H9 (cell line): ENCODE data around the gene HTT-AS. TPM values are rescaled to one million over a fixed set of nuclear protein-coding genes. Genes with fewer than 3 reads are reported as not detected.

Experiments used
- DNase-seq: peaks from one replicate; pipeline ENCODE4 v3.0.0-alpha.2; 2017
- H2AFZ ChIP-seq: one replicate; pipeline ENCODE4 v1.6.1; 2013; ENCODE audit warnings: mild to moderate bottlenecking, low read length, control low read depth, moderate library complexity
- H2AK5ac ChIP-seq: 2 replicates; pipeline ENCODE4 v1.6.1; 2013; ENCODE audit warnings: low read length, control low read depth, mixed read lengths; ENCODE audit not compliant: insufficient read length
- H2BK120ac ChIP-seq: one replicate; pipeline ENCODE4 v1.6.1; 2013; ENCODE audit warnings: low read depth, mild to moderate bottlenecking, low read length, control low read depth, inconsistent platforms; ENCODE audit not compliant: poor library complexity, severe bottlenecking
- H2BK12ac ChIP-seq: 2 replicates; pipeline ENCODE4 v1.6.1; 2013; ENCODE audit warnings: low read length, control low read depth, mixed read lengths, low read depth; ENCODE audit not compliant: insufficient read length
- H2BK15ac ChIP-seq: 2 replicates; pipeline ENCODE4 v1.6.1; 2013; ENCODE audit warnings: low read depth, low read length, control low read depth
- H2BK20ac ChIP-seq: one replicate; pipeline ENCODE4 v1.6.1; 2013; ENCODE audit warnings: low read depth, mild to moderate bottlenecking, low read length, control low read depth, inconsistent platforms; ENCODE audit not compliant: poor library complexity, severe bottlenecking
- H2BK5ac ChIP-seq: 2 replicates; pipeline ENCODE4 v1.6.1; 2013; ENCODE audit warnings: low read length, control low read depth, mixed read lengths; ENCODE audit not compliant: insufficient read length
- H3K14ac ChIP-seq: 2 replicates; pipeline ENCODE4 v1.6.1; 2013; ENCODE audit warnings: low read length, control low read depth; ENCODE audit not compliant: insufficient read depth
- H3K18ac ChIP-seq: 2 replicates; pipeline ENCODE4 v1.6.1; 2013; ENCODE audit warnings: low read depth, mild to moderate bottlenecking, mixed read lengths, low read length, control low read depth; ENCODE audit not compliant: insufficient read length
- H3K23ac ChIP-seq: 2 replicates; pipeline ENCODE4 v1.6.1; 2013; ENCODE audit warnings: low read length, control low read depth, mixed read lengths, low read depth; ENCODE audit not compliant: insufficient read length
- H3K23me2 ChIP-seq: 2 replicates; pipeline ENCODE4 v1.6.1; 2013; ENCODE audit warnings: low read depth, mild to moderate bottlenecking, mixed read lengths, low read length, control low read depth; ENCODE audit not compliant: insufficient read length, poor library complexity, severe bottlenecking
- H3K27ac ChIP-seq: 2 replicates; pipeline ENCODE4 v1.5.1; 2013; ENCODE audit warnings: low read length, control low read depth, mixed read lengths, low read depth; ENCODE audit not compliant: insufficient read length
- H3K27me3 ChIP-seq: 2 replicates; pipeline ENCODE4 v1.6.1; 2013; ENCODE audit warnings: low read length, control low read depth, inconsistent platforms; ENCODE audit not compliant: insufficient read depth
- H3K4ac ChIP-seq: 2 replicates; pipeline ENCODE4 v1.6.1; 2013; ENCODE audit warnings: low read depth, mild to moderate bottlenecking, control low read depth, inconsistent platforms, low read length, moderate library complexity
- H3K4me1 ChIP-seq: 2 replicates; pipeline ENCODE4 v1.6.1; 2013; ENCODE audit warnings: low read length, control low read depth, inconsistent platforms; ENCODE audit not compliant: insufficient read depth
- H3K4me2 ChIP-seq: 2 replicates; pipeline ENCODE4 v1.6.1; 2013; ENCODE audit warnings: low read length, control low read depth, mixed read lengths; ENCODE audit not compliant: insufficient read length, insufficient read depth
- H3K56ac ChIP-seq: 2 replicates; pipeline ENCODE4 v1.6.1; 2013; ENCODE audit warnings: low read depth, mild to moderate bottlenecking, mixed read lengths, low read length, control low read depth; ENCODE audit not compliant: insufficient read length
- H3K79me1 ChIP-seq: 2 replicates; pipeline ENCODE4 v1.6.1; 2013; ENCODE audit warnings: low read depth, mild to moderate bottlenecking, moderate library complexity, low read length, control low read depth, inconsistent platforms; ENCODE audit not compliant: insufficient read depth, poor library complexity, severe bottlenecking
- H3K79me2 ChIP-seq: 2 replicates; pipeline ENCODE4 v1.6.1; 2013; ENCODE audit warnings: low read length, control low read depth, inconsistent platforms; ENCODE audit not compliant: insufficient read depth
- H3K9ac ChIP-seq: 2 replicates; pipeline ENCODE4 v1.6.1; 2013; ENCODE audit warnings: low read length, control low read depth, mixed read lengths; ENCODE audit not compliant: insufficient read length; ENCODE audit errors: extremely low read depth
- H3K9me3 ChIP-seq: one replicate; pipeline ENCODE4 v1.6.1; 2013; ENCODE audit warnings: low read depth, low read length, inconsistent platforms; ENCODE audit not compliant: control insufficient read depth
- H3T11ph ChIP-seq: one replicate; pipeline ENCODE4 v1.6.1; 2013; ENCODE audit warnings: mild to moderate bottlenecking, low read length, control low read depth, inconsistent platforms
- H4K20me1 ChIP-seq: one replicate; pipeline ENCODE4 v1.6.1; 2013; ENCODE audit not compliant: control insufficient read depth, insufficient read length, insufficient read depth
- H4K5ac ChIP-seq: 2 replicates; pipeline ENCODE4 v1.6.1; 2013; ENCODE audit warnings: low read depth, mild to moderate bottlenecking, mixed read lengths, low read length, control low read depth; ENCODE audit not compliant: insufficient read length
- H4K8ac ChIP-seq: replicated peaks from 2 replicates; pipeline ENCODE4 v1.6.1; 2013; ENCODE audit warnings: low read length, control low read depth, mixed read lengths, low read depth; ENCODE audit not compliant: insufficient read length
- H4K91ac ChIP-seq: 2 replicates; pipeline ENCODE4 v1.6.1; 2013; ENCODE audit warnings: low read depth, mild to moderate bottlenecking, moderate library complexity, mixed read lengths, low read length, control low read depth; ENCODE audit not compliant: insufficient read length
- H3K27ac Mint-ChIP-seq, 3 experiments: 2 replicates in 2 of 3; 3 replicates in 1 of 3; pipeline ENCODE4 v1.8.0; 2020 to 2021; ENCODE audit warnings: mixed read lengths in 3 of 3, mild to moderate bottlenecking in 1 of 3, moderate library complexity in 1 of 3
- H3K27me3 Mint-ChIP-seq: 2 replicates; pipeline ENCODE4 v1.8.0; 2021; ENCODE audit warnings: low read depth, mild to moderate bottlenecking, moderate library complexity, mixed read lengths
- H3K36me3 Mint-ChIP-seq, 3 experiments: 2 replicates in 2 of 3; 3 replicates in 1 of 3; pipeline ENCODE4 v1.8.0; 2020 to 2021; ENCODE audit warnings: low read depth in 3 of 3, mixed read lengths in 3 of 3; ENCODE audit not compliant: insufficient read depth in 1 of 3
- H3K4me1 Mint-ChIP-seq, 2 experiments: 2 replicates each; pipeline ENCODE4 v1.8.0; 2020; ENCODE audit warnings: mixed read lengths in 2 of 2
- H3K4me3 Mint-ChIP-seq, 2 experiments: 2 replicates in 1 of 2; 3 replicates in 1 of 2; pipeline ENCODE4 v1.8.0; 2020 to 2021; ENCODE audit warnings: mild to moderate bottlenecking in 2 of 2, mixed read lengths in 2 of 2, moderate library complexity in 1 of 2
- H3K9me3 Mint-ChIP-seq, 2 experiments: 2 replicates in 1 of 2; 3 replicates in 1 of 2; pipeline ENCODE4 v1.8.0; 2020; ENCODE audit warnings: mild to moderate bottlenecking in 2 of 2, mixed read lengths in 2 of 2, moderate library complexity in 1 of 2
- WGBS: extraction: QIAGEN DNeasy Blood & Tissue Kit; methylation state at CpG from one replicate; pipeline ENCODE4 v1.1.7; 2013; ENCODE audit warnings: missing lambda C conversion rate, low lambda C conversion rate, mixed read lengths; ENCODE audit not compliant: insufficient read length; ENCODE audit errors: extremely low coverage; 5-methylcytosine and 5-hydroxymethylcytosine counted together
- total RNA-seq: library from RNA; stranded (reverse); gene quantifications from 2 replicates; pipeline ENCODE4 v1.2.1, GENCODE V29; 2021
- TF ChIP-seq, protein P1 (sequence below): fragments of 200-600 bp; sonication (generic); conservative IDR thresholded peaks from 3 replicates; pipeline ENCODE4 v1.8.0; 2021; ENCODE audit warnings: antibody characterized with exemption, mild to moderate bottlenecking

Gene HTT-AS
- total RNA-seq, 1 experiment from 2014 or later, result not detected

- Histone ChIP-seq H3K9me3 (no peaks in the 10 kb centered on the region), H3K79me1 (peaks cover 12% of the 10 kb centered on the region), H2BK15ac (no peak overlapping the region), H3K23me2 (peaks cover 5% of the 10 kb centered on the region), H3K4me1 (no peaks in the 10 kb centered on the region; the same call in 1 of the 2 replicates), H2BK20ac (no peak overlapping the region), H2BK12ac (no peak overlapping the region), H2AFZ (no peak overlapping the region), H3K23ac (no peak overlapping the region), H4K8ac (no peak overlapping the region), H4K20me1 (no peaks in the 10 kb centered on the region), H4K5ac (no peak overlapping the region), H3K14ac (no peak overlapping the region), H3K18ac (no peak overlapping the region), H3K4me2 (no peak overlapping the region), H3K27me3 (no peaks in the 10 kb centered on the region), H3K4ac (no peak overlapping the region), H3K56ac (no peak overlapping the region), H3K79me2 (peaks cover 37% of the 10 kb centered on the region; the same call in 1 of the 2 replicates), H3K9ac (no peak overlapping the region), H2BK120ac (no peak overlapping the region), H3T11ph (no peak overlapping the region), H4K91ac (no peak overlapping the region), H2AK5ac (no peak overlapping the region), H2BK5ac (no peak overlapping the region), H3K27ac (no peak overlapping the region)
- no peak for DNase-seq
- Mint-ChIP-seq H3K27ac (no peak overlapping the region; a peak in 1 of 7 replicates), H3K4me3 (no peak overlapping the region), H3K36me3 (peaks cover 1 to 6% (median 5%) of the 10 kb centered on the region in 3 experiments; a peak in 6 of 7 replicates), H3K4me1 (peaks cover 11% of the 10 kb centered on the region in 2 experiments), H3K27me3 (no peaks in the 10 kb centered on the region), H3K9me3 (no peaks in the 10 kb centered on the region)
- TF ChIP-seq, protein P1, sequence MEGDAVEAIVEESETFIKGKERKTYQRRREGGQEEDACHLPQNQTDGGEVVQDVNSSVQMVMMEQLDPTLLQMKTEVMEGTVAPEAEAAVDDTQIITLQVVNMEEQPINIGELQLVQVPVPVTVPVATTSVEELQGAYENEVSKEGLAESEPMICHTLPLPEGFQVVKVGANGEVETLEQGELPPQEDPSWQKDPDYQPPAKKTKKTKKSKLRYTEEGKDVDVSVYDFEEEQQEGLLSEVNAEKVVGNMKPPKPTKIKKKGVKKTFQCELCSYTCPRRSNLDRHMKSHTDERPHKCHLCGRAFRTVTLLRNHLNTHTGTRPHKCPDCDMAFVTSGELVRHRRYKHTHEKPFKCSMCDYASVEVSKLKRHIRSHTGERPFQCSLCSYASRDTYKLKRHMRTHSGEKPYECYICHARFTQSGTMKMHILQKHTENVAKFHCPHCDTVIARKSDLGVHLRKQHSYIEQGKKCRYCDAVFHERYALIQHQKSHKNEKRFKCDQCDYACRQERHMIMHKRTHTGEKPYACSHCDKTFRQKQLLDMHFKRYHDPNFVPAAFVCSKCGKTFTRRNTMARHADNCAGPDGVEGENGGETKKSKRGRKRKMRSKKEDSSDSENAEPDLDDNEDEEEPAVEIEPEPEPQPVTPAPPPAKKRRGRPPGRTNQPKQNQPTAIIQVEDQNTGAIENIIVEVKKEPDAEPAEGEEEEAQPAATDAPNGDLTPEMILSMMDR, result no peak
- no CpG with 5 or more reads among the region's 6 CpGs for WGBS
Observed at GRCh38 chr4:3079694-3080123, 5.4 kb upstream of the HTT-AS start.
